ENCODE data around the gene TMED5.
"Not testable (repeated sequence)": the region's sequence is repeated elsewhere in the genome, so short reads cannot be mapped to it uniquely, and the experiment has no call there.

TMED5 gene

DNA sequence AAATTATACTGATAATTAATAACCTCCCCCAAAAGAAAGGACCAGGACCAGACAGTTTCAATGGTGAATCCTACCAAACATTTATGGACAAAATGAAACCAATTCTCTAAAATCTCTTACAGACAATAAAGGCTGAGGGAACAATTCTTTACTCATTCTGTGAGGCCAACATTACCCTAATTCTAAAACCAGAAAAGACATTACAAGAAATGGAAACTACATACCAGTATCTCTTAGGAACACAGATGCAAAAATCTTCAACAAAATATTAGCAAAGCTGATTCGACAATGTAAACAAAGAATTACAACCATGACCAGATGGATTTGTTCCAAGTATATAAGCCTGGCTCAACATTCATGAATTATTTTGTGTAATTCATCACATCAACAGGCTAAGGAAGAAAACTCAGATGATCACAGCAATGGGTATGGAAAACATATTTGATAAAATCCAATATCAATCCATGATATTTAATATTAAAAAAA is 8.6 kb downstream of the TMED5 start (continued):
- TF ChIP-seq SALL2 (tag by site-specific recombination; IDR thresholded peaks at IDR 0.05; ENCODE audit: borderline replicate concordance) (no peak), ZNF23 (tag by site-specific recombination; IDR thresholded peaks at IDR 0.05; ENCODE audit: borderline replicate concordance) (no peak), ZNF239 (tag by site-specific recombination; IDR thresholded peaks at IDR 0.05) (no peak), ZNF335 (tag by site-specific recombination; conservative IDR thresholded peaks at IDR 0.05) (no peak), ZNF121 (tag by site-specific recombination; IDR thresholded peaks at IDR 0.05) (no peak), ZNF16 (tag by site-specific recombination; IDR thresholded peaks at IDR 0.05; ENCODE audit: low read depth) (no peak), ZEB2 (tag by site-specific recombination; IDR thresholded peaks at IDR 0.05) (no peak), KLF10 (tag by site-specific recombination; IDR thresholded peaks at IDR 0.05) (no peak)
- TF ChIP-seq, protein P1, sequence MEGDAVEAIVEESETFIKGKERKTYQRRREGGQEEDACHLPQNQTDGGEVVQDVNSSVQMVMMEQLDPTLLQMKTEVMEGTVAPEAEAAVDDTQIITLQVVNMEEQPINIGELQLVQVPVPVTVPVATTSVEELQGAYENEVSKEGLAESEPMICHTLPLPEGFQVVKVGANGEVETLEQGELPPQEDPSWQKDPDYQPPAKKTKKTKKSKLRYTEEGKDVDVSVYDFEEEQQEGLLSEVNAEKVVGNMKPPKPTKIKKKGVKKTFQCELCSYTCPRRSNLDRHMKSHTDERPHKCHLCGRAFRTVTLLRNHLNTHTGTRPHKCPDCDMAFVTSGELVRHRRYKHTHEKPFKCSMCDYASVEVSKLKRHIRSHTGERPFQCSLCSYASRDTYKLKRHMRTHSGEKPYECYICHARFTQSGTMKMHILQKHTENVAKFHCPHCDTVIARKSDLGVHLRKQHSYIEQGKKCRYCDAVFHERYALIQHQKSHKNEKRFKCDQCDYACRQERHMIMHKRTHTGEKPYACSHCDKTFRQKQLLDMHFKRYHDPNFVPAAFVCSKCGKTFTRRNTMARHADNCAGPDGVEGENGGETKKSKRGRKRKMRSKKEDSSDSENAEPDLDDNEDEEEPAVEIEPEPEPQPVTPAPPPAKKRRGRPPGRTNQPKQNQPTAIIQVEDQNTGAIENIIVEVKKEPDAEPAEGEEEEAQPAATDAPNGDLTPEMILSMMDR (tag by site-specific recombination; IDR thresholded peaks at IDR 0.05): no peak
- TF ChIP-seq, protein P2, sequence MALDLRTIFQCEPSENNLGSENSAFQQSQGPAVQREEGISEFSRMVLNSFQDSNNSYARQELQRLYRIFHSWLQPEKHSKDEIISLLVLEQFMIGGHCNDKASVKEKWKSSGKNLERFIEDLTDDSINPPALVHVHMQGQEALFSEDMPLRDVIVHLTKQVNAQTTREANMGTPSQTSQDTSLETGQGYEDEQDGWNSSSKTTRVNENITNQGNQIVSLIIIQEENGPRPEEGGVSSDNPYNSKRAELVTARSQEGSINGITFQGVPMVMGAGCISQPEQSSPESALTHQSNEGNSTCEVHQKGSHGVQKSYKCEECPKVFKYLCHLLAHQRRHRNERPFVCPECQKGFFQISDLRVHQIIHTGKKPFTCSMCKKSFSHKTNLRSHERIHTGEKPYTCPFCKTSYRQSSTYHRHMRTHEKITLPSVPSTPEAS (tag by site-specific recombination; IDR thresholded peaks at IDR 0.05): no peak

DNA sequence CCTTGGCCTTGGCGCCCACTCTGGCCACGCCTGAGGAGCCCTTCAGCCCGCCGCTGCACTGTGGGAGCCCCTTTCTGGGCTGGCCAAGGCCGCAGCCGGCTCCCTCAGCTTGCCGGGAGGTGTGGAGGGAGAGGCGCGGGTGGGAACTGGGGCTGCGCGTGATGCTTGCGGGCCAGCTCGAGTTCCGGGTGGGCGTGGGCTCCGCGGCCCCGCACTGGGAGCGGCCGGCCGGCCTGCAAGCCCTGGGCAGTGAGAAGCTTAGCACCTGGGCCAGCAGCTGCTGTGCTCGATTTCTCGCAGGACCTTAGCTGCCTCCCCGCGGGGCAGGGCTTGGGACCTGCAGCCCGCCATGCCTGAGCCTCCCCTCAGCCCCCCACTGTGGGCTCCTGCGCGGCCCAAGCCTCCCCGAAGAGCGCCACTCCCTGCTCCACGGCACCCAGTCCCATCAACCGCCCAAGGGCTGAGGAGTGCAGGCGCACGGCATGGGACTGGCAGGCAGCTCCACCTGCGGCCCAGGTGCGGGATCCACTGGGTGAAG is 10.0 kb downstream of the TMED5 start:
- H3K36me3 ChIP-seq (ENCODE audit: control insufficient read depth in 2 of 2, insufficient read depth in 1 of 2, low read length in 2 of 2); H3K9me3 ChIP-seq (ENCODE audit: control insufficient read depth, insufficient read depth, low read depth, low read length); CTCF ChIA-PET; H3K27ac ChIP-seq (ENCODE audit: extremely low read depth, low read depth, low read length); POLR2A ChIA-PET; H3K4me3 ChIP-seq (ENCODE audit: low read depth, low read length); H3K4me1 ChIP-seq (ENCODE audit: control insufficient read depth, insufficient read depth, low read length): not testable (repeated sequence)

DNA sequence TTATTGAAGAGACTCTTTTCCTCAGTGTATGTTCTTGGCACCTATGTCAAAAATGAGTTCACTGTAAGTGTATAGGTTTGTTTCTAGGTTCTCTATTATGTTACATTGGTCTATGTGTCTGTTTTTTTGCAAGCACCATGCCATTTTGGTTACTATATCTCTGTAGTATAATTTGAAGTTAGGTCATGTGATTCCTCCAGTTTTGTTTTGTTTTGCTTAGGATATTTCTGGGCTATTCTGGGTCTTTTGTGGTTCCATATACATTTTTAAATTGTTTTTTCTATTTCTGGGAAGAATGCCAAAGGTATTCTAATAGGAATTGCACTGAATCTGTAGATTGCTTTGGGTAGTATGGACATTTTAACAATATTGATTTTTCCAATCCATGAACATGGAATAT is 13.2 kb downstream of the TMED5 start:
- POLR2A ChIA-PET: no interaction called here
- H3K4me3 ChIP-seq (ENCODE audit: low read depth, low read length): no peak overlapping the region
- no peaks in the 10 kb centered on the region for H3K9me3 ChIP-seq (ENCODE audit: control insufficient read depth, insufficient read depth, low read depth, low read length)
- H3K27ac ChIP-seq (ENCODE audit: extremely low read depth, low read depth, low read length): no peak overlapping the region
- TF ChIP-seq ZFP3 (tag by site-specific recombination; IDR thresholded peaks at IDR 0.05; ENCODE audit: low read depth) (no peak), ZNF248 (tag by site-specific recombination; IDR thresholded peaks at IDR 0.05) (peak; percentile 83)
- CTCF ChIA-PET: no interaction called here
- no peaks in the 10 kb centered on the region; a peak in 1 of 3 replicates for H3K36me3 ChIP-seq (ENCODE audit: control insufficient read depth in 2 of 2, insufficient read depth in 1 of 2, low read length in 2 of 2)
- no peaks in the 10 kb centered on the region for H3K4me1 ChIP-seq (ENCODE audit: control insufficient read depth, insufficient read depth, low read length)

DNA sequence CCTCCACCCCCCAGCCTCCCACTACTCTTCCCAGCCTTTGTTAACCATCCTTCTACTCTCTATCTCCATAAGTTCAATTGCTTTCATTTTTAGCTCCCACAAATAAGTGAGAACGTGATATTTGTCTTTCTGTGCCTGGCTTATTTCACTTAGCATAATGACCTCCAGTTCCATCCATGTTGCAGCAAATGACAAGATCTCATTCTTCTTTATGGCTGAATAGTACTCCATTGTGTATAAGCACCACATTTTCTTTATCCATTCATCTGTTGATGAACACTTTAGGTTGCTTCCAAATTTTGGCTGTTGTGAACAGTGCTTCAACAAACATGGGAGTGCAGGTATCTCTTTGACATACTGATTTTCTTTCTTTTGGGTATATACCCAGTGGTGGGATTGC is 14.3 kb downstream of the TMED5 start:
- H3K9me3 ChIP-seq (ENCODE audit: control insufficient read depth, insufficient read depth, low read depth, low read length); H3K4me3 ChIP-seq (ENCODE audit: low read depth, low read length); H3K36me3 ChIP-seq (ENCODE audit: control insufficient read depth in 2 of 2, insufficient read depth in 1 of 2, low read length in 2 of 2); CTCF ChIA-PET; POLR2A ChIA-PET; H3K4me1 ChIP-seq (ENCODE audit: control insufficient read depth, insufficient read depth, low read length); H3K27ac ChIP-seq (ENCODE audit: extremely low read depth, low read depth, low read length): not testable (repeated sequence)
- TF ChIP-seq ZNF146 (tag by site-specific recombination; IDR thresholded peaks at IDR 0.05): peak; percentile 89
- TF ChIP-seq, protein P3, sequence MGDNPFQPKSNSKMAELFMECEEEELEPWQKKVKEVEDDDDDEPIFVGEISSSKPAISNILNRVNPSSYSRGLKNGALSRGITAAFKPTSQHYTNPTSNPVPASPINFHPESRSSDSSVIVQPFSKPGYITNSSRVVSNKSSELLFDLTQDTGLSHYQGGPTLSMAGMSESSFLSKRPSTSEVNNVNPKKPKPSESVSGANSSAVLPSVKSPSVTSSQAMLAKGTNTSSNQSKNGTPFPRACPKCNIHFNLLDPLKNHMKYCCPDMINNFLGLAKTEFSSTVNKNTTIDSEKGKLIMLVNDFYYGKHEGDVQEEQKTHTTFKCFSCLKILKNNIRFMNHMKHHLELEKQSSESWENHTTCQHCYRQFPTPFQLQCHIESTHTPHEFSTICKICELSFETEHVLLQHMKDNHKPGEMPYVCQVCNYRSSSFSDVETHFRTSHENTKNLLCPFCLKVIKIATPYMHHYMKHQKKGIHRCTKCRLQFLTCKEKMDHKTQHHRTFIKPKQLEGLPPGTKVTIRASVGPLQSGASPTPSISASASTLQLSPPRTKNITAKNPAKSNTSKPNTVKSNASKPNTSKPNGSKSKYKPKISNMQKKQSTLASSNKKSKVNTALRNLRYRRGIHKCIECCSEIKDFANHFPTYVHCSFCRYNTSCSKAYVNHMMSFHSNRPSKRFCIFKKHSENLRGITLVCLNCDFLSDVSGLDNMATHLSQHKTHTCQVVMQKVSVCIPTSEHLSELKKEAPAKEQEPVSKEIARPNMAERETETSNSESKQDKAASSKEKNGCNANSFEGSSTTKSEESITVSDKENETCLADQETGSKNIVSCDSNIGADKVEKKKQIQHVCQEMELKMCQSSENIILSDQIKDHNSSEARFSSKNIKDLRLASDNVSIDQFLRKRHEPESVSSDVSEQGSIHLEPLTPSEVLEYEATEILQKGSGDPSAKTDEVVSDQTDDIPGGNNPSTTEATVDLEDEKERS (tag by site-specific recombination; IDR thresholded peaks at IDR 0.05): peak; percentile 40; the same call in 1 of the 2 replicates
